Endothelial cell (in vitro differentiated cells): ENCODE results near the gene CIB4. TPM values are rescaled to one million over a fixed set of nuclear protein-coding genes. Genes with fewer than 3 reads are reported as not detected.
"Not testable (repeated sequence)": the region's sequence is repeated elsewhere in the genome, so short reads cannot be mapped to it uniquely, and the experiment has no call there.

Experiments used
- DNase-seq: peaks from one replicate; pipeline ENCODE4 v3.0.0; 2021; ENCODE audit warnings: low spot score
- H3K27ac Mint-ChIP-seq: one replicate; pipeline ENCODE4 v1.8.0; 2021; ENCODE audit warnings: mixed read lengths, inconsistent platforms; ENCODE audit not compliant: unreplicated experiment
- H3K27me3 Mint-ChIP-seq: one replicate; pipeline ENCODE4 v1.8.0; 2021; ENCODE audit warnings: mild to moderate bottlenecking, moderate library complexity, mixed read lengths, inconsistent platforms; ENCODE audit not compliant: unreplicated experiment
- H3K36me3 Mint-ChIP-seq: one replicate; pipeline ENCODE4 v1.8.0; 2021; ENCODE audit warnings: mild to moderate bottlenecking, low read depth, mixed read lengths, inconsistent platforms; ENCODE audit not compliant: unreplicated experiment
- H3K4me1 Mint-ChIP-seq: one replicate; pipeline ENCODE4 v1.8.0; 2021; ENCODE audit warnings: mild to moderate bottlenecking, mixed read lengths, inconsistent platforms; ENCODE audit not compliant: unreplicated experiment
- H3K4me3 Mint-ChIP-seq: one replicate; pipeline ENCODE4 v1.8.0; 2021; ENCODE audit warnings: mild to moderate bottlenecking, mixed read lengths, inconsistent platforms; ENCODE audit not compliant: unreplicated experiment
- H3K9me3 Mint-ChIP-seq: one replicate; pipeline ENCODE4 v1.8.0; 2021; ENCODE audit warnings: mixed read lengths, inconsistent platforms; ENCODE audit not compliant: unreplicated experiment
- CTCF ChIP-seq: fragments of 200-600 bp; sonication (generic); IDR thresholded peaks from one replicate; pipeline ENCODE4 v1.5.0; 2021; ENCODE audit warnings: antibody characterized with exemption; ENCODE audit not compliant: unreplicated experiment
- total RNA-seq: library from RNA; stranded (reverse); fragmentation: NEBNext Ultra II Directional; extraction: Animal tissue kit (Norgen Biotek cat#: 25700); gene quantifications from one replicate; pipeline ENCODE4 v1.2.1, GENCODE V29; 2021; ENCODE audit not compliant: unreplicated experiment

Gene CIB4
- total RNA-seq, 1 donor from 2014 or later, result not detected

GRCh38 chr2:26668041-26668440 is 26.9 kb upstream of the CIB4 start:
- TF ChIP-seq CTCF, result no peak
- Mint-ChIP-seq H3K9me3 (no peaks in the 10 kb centered on the region), H3K4me1 (peaks cover 5% of the 10 kb centered on the region), H3K27ac (no peak overlapping the region), H3K36me3 (no peaks in the 10 kb centered on the region), H3K27me3 (peaks cover 3% of the 10 kb centered on the region), H3K4me3 (no peak overlapping the region)
- DNase-seq, result no peak

GRCh38 chr2:26666671-26667070 is 25.5 kb upstream of the CIB4 start:
- no peak overlapping the region for H3K4me3 Mint-ChIP-seq

DNA sequence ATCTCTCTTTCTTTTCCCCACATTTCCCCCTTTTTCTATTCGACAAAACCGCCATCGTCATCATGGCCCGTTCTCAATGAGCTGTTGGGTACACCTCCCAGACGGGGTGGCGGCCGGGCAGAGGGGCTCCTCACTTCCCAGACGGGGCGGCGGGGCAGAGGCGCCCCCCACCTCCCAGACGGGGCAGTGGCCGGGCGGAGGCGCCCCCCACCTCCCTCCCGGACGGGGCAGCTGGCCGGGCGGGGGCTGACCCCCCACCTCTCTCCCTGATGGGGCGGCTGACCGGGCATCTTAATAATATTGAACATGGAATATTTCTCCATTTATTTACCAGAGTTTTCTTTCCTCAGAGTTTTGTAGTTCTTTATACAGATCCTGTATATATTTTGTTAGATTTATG is 24.1 kb upstream of the CIB4 start:
- not testable (repeated sequence) for H3K27me3 Mint-ChIP-seq, H3K9me3 Mint-ChIP-seq, H3K4me3 Mint-ChIP-seq, H3K27ac Mint-ChIP-seq, DNase-seq, H3K36me3 Mint-ChIP-seq, H3K4me1 Mint-ChIP-seq

More at GRCh38 chr2:26666671-26667070, 25.5 kb upstream of the CIB4 start:
- no peak for TF ChIP-seq CTCF
- H3K9me3 Mint-ChIP-seq, result no peaks in the 10 kb centered on the region
- H3K36me3 Mint-ChIP-seq, result no peaks in the 10 kb centered on the region
- no peak for DNase-seq
- H3K4me1 Mint-ChIP-seq, result peaks cover 5% of the 10 kb centered on the region
- no peak overlapping the region for H3K27ac Mint-ChIP-seq
- no peaks in the 10 kb centered on the region for H3K27me3 Mint-ChIP-seq

GRCh38 chr2:26660363-26660962 is 19.3 kb upstream of the CIB4 start:
- no peak for DNase-seq
- H3K4me1 Mint-ChIP-seq, result no peaks in the 10 kb centered on the region
- H3K9me3 Mint-ChIP-seq, result no peaks in the 10 kb centered on the region
- no peak overlapping the region for H3K27ac Mint-ChIP-seq
- H3K36me3 Mint-ChIP-seq, result no peaks in the 10 kb centered on the region
- no peaks in the 10 kb centered on the region for H3K27me3 Mint-ChIP-seq
- TF ChIP-seq CTCF, result no peak
- H3K4me3 Mint-ChIP-seq, result no peak overlapping the region

GRCh38 chr2:26658691-26659346 is 17.7 kb upstream of the CIB4 start:
- TF ChIP-seq CTCF, result no peak
- H3K36me3 Mint-ChIP-seq, result peaks cover 4% of the 10 kb centered on the region
- DNase-seq, result no peak
- H3K4me1 Mint-ChIP-seq, result peaks cover 5% of the 10 kb centered on the region
- H3K4me3 Mint-ChIP-seq, result no peak overlapping the region
- no peaks in the 10 kb centered on the region for H3K9me3 Mint-ChIP-seq
- H3K27me3 Mint-ChIP-seq, result no peaks in the 10 kb centered on the region
- H3K27ac Mint-ChIP-seq, result no peak overlapping the region
